Urothelium cell line (cell line): Measurements from ENCODE around the gene TTC34.

Experiments used
- DNase-seq: peaks from one replicate; pipeline ENCODE4 v3.0.0; 2011; ENCODE audit warnings: low spot score, mixed read lengths
- FAIRE-seq: peaks from 2 replicates; lab custom pipeline; 2011; peaks lifted over from hg19 to GRCh38; lab: Jason Lieb, UNC

The TTC34 gene

GRCh38 chr1:2595812-2596529, 205.5 kb downstream of the TTC34 start:
- FAIRE-seq (no peak), DNase-seq (no peak)

- DNase-seq (no peak), FAIRE-seq (no peak)
These were observed 206.2 kb downstream of the TTC34 start for GRCh38 chr1:2595261-2595811.

- DNase-seq (no peak), FAIRE-seq (no peak)
These were observed 206.8 kb downstream of the TTC34 start for GRCh38 chr1:2594641-2595131.

- FAIRE-seq (no peak), DNase-seq (no peak)
These were observed 207.4 kb downstream of the TTC34 start for GRCh38 chr1:2594001-2594640.

- no peak for FAIRE-seq
These were observed 208.1 kb downstream of the TTC34 start for GRCh38 chr1:2593251-2593878.

GRCh38 chr1:2592672-2593071, 208.8 kb downstream of the TTC34 start:
- DNase-seq (no peak), FAIRE-seq (no peak)

More at GRCh38 chr1:2593251-2593878, 208.1 kb downstream of the TTC34 start:
- no peak for DNase-seq

- FAIRE-seq (no peak), DNase-seq (no peak)
These were observed 209.8 kb downstream of the TTC34 start for GRCh38 chr1:2591581-2592261.

GRCh38 chr1:2591233-2591580, 210.3 kb downstream of the TTC34 start:
- no peak for FAIRE-seq
- DNase-seq = no peak

GRCh38 chr1:2590233-2591141, 211.0 kb downstream of the TTC34 start:
- FAIRE-seq (no peak), DNase-seq (no peak)

GRCh38 chr1:2589431-2590232, 211.9 kb downstream of the TTC34 start:
- DNase-seq (no peak), FAIRE-seq (no peak)

GRCh38 chr1:2588661-2589430, 212.6 kb downstream of the TTC34 start:
- DNase-seq (no peak), FAIRE-seq (no peak)

GRCh38 chr1:2587860-2588571, 213.5 kb downstream of the TTC34 start:
- no peak for DNase-seq
- FAIRE-seq = no peak

GRCh38 chr1:2587071-2587859, 214.2 kb downstream of the TTC34 start:
- FAIRE-seq = no peak

GRCh38 chr1:2586154-2587070, 215.1 kb downstream of the TTC34 start, which contains the start of gene PRXL2B:
Gene PRXL2B, plus strand, starts transcription at chr1:2586777. Its CDS starts 109 bp downstream, at chr1:2586886.
- no peak for FAIRE-seq

More at GRCh38 chr1:2587071-2587859, 214.2 kb downstream of the TTC34 start:
- DNase-seq = no peak

More at GRCh38 chr1:2586154-2587070, 215.1 kb downstream of the TTC34 start, which contains the start of gene PRXL2B:
- DNase-seq = peak; percentile 96
